Liver (tissue), 9 donors: ENCODE results near the gene PARVB. TPM values are rescaled to one million over a fixed set of nuclear protein-coding genes. Genes with fewer than 3 reads are reported as not detected.

Experiments used
- DNase-seq: peaks from one replicate; pipeline ENCODE4 v3.0.0-alpha.2; 2017; ENCODE audit warnings: low spot score
- H3K27ac ChIP-seq, 2 donors: one replicate each; pipeline ENCODE4 v1.7.0; 2013; ENCODE audit warnings: inconsistent platforms in 2 of 2, low read length in 2 of 2, control low read depth in 1 of 2, low read depth in 1 of 2, mild to moderate bottlenecking in 1 of 2
- H3K27me3 ChIP-seq, 4 donors: one replicate each; pipeline versions ENCODE4 v1.6.1 to v1.7.0; 2013; ENCODE audit warnings: low read length in 3 of 4, inconsistent platforms in 1 of 4, mild to moderate bottlenecking in 1 of 4, moderate library complexity in 1 of 4; ENCODE audit not compliant: control insufficient read depth in 4 of 4, insufficient read depth in 4 of 4
- H3K36me3 ChIP-seq, 4 donors: one replicate each; pipeline versions ENCODE4 v1.6.1 to v1.7.0; 2013; ENCODE audit warnings: low read length in 3 of 4, mild to moderate bottlenecking in 3 of 4, low read depth in 1 of 4, moderate library complexity in 1 of 4; ENCODE audit not compliant: control insufficient read depth in 4 of 4, insufficient read depth in 3 of 4
- H3K4me1 ChIP-seq, 4 donors: one replicate each; pipeline versions ENCODE4 v1.6.1 to v1.7.0; 2013; ENCODE audit warnings: low read length in 3 of 4, mild to moderate bottlenecking in 3 of 4, moderate library complexity in 1 of 4; ENCODE audit not compliant: control insufficient read depth in 4 of 4, insufficient read depth in 4 of 4
- H3K4me3 ChIP-seq, 3 donors: one replicate each; pipeline versions ENCODE4 v1.6.1 to v1.7.0; 2013; ENCODE audit warnings: low read length in 3 of 3, control low read depth in 1 of 3, low read depth in 1 of 3, mild to moderate bottlenecking in 1 of 3
- H3K9ac ChIP-seq, 2 donors: one replicate each; pipeline ENCODE4 v1.7.0; 2013; ENCODE audit warnings: low read length in 2 of 2, mild to moderate bottlenecking in 2 of 2, moderate library complexity in 2 of 2, control low read depth in 1 of 2, low read depth in 1 of 2
- H3K9me3 ChIP-seq, 4 donors: one replicate each; pipeline versions ENCODE4 v1.6.1 to v1.7.0; 2013; ENCODE audit warnings: low read length in 3 of 4; ENCODE audit not compliant: control insufficient read depth in 4 of 4
- ATF3 ChIP-seq: IDR thresholded peaks from 2 replicates; pipeline ENCODE4 v1.6.1; 2016; ENCODE audit warnings: antibody characterized with exemption
- EGR1 ChIP-seq, 2 donors: IDR thresholded peaks; 2 replicates each; pipeline ENCODE4 v1.6.1; 2016 to 2018; ENCODE audit warnings: antibody characterized with exemption in 2 of 2, low read depth in 2 of 2
- FOXA1 ChIP-seq: IDR thresholded peaks from 2 replicates; pipeline ENCODE4 v1.6.1; 2016; ENCODE audit warnings: antibody characterized with exemption
- FOXA2 ChIP-seq: IDR thresholded peaks from 2 replicates; pipeline ENCODE4 v1.6.1; 2016; ENCODE audit warnings: antibody characterized with exemption
- HNF4G ChIP-seq: IDR thresholded peaks from 2 replicates; pipeline ENCODE4 v1.6.1; 2016; ENCODE audit warnings: antibody characterized with exemption
- JUND ChIP-seq, 2 donors: IDR thresholded peaks; 2 replicates each; pipeline ENCODE4 v1.6.1; 2016; ENCODE audit warnings: antibody characterized with exemption in 2 of 2
- NR2F2 ChIP-seq: IDR thresholded peaks from 2 replicates; pipeline ENCODE4 v1.6.1; 2016; ENCODE audit warnings: antibody characterized with exemption
- RXRA ChIP-seq, 2 donors: IDR thresholded peaks; 2 replicates each; pipeline ENCODE4 v1.6.1; 2017 to 2018; ENCODE audit warnings: antibody characterized with exemption in 2 of 2, mild to moderate bottlenecking in 1 of 2
- SP1 ChIP-seq: IDR thresholded peaks from 2 replicates; pipeline ENCODE4 v1.6.1; 2018; ENCODE audit warnings: antibody characterized with exemption, mild to moderate bottlenecking
- TAF1 ChIP-seq: conservative IDR thresholded peaks from 2 replicates; pipeline ENCODE4 v1.6.1; 2016; ENCODE audit warnings: antibody characterized with exemption, mild to moderate bottlenecking
- ZBTB33 ChIP-seq: IDR thresholded peaks from 2 replicates; pipeline ENCODE4 v1.6.1; 2016; ENCODE audit warnings: antibody characterized with exemption
- WGBS: extraction: QIAGEN DNeasy Blood & Tissue Kit; methylation state at CpG from one replicate; pipeline ENCODE4 v1.1.7; 2013; 5-methylcytosine and 5-hydroxymethylcytosine counted together
- polyA plus RNA-seq, 2 donors: library from polyadenylated mRNA; stranded (reverse) in 1 of 2; unstranded in 1 of 2; fragments of 200-250 nt in 1 of 2; fragments of >200 nt in 1 of 2; fragmentation: Nextera tagmentation in 1 of 2; extraction: Ambion mirVana in 1 of 2; gene quantifications; one replicate each; pipeline versions ENCODE4 v1.2.1 to v1.2.3, GENCODE V29; 2013 to 2015
- total RNA-seq, 2 donors: library from RNA; depleted of rRNA; stranded (reverse); fragments of >200 nt; gene quantifications; one replicate each; pipeline ENCODE4 v1.2.3, GENCODE V29; 2014
- TF ChIP-seq, protein P1 (sequence below): IDR thresholded peaks from 2 replicates; pipeline ENCODE4 v1.6.1; 2016; ENCODE audit warnings: antibody characterized with exemption, mild to moderate bottlenecking
- TF ChIP-seq, protein P2 (sequence below): IDR thresholded peaks from 2 replicates; pipeline ENCODE4 v1.6.1; 2016; ENCODE audit warnings: antibody characterized with exemption
- donor health status: healthy.
- donor health status: healthy.
- donor health status: healthy.
- donor health status: healthy.
- donor health status: healthy.

The PARVB gene
- total and polyA plus RNA-seq, 4 donors = 3.2 to 55.5 (median 17.7) TPM

DNA sequence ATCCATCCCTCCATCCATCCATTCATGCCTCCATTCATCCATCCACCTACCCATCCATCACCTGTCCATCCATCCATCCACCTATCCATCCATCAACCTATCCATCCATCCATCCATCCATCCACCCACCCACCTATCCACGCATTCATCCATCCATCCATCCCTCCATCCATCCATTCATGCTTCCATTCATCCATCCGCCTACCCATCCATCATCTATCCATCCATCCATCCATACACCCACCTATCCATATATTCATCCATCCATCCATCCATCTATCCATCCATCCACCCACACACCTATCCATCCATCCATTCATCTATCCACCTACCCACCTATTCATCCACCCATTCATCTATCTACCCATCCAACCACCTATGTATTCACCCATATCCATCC, 170.5 kb downstream of the PARVB start:
- no peak for DNase-seq
- Histone ChIP-seq H3K9ac (no peak overlapping the region), H3K36me3 (peaks cover 0 to 2% (median 0%) of the 10 kb centered on the region in 4 donors), H3K27ac (no peak overlapping the region), H3K27me3 (no peaks in the 10 kb centered on the region), H3K9me3 (no peaks in the 10 kb centered on the region), H3K4me1 (no peaks in the 10 kb centered on the region), H3K4me3 (no peak overlapping the region)
- 90% methylated on average over 2 of the region's 2 CpGs for WGBS
- TF ChIP-seq HNF4G (no peak), SP1 (no peak), JUND (IDR thresholded peaks at IDR 0.05) (no peak), EGR1 (IDR thresholded peaks at IDR 0.05; ENCODE audit: low read depth in 2 of 2) (no peak), TAF1 (no peak)
- TF ChIP-seq, protein P1, sequence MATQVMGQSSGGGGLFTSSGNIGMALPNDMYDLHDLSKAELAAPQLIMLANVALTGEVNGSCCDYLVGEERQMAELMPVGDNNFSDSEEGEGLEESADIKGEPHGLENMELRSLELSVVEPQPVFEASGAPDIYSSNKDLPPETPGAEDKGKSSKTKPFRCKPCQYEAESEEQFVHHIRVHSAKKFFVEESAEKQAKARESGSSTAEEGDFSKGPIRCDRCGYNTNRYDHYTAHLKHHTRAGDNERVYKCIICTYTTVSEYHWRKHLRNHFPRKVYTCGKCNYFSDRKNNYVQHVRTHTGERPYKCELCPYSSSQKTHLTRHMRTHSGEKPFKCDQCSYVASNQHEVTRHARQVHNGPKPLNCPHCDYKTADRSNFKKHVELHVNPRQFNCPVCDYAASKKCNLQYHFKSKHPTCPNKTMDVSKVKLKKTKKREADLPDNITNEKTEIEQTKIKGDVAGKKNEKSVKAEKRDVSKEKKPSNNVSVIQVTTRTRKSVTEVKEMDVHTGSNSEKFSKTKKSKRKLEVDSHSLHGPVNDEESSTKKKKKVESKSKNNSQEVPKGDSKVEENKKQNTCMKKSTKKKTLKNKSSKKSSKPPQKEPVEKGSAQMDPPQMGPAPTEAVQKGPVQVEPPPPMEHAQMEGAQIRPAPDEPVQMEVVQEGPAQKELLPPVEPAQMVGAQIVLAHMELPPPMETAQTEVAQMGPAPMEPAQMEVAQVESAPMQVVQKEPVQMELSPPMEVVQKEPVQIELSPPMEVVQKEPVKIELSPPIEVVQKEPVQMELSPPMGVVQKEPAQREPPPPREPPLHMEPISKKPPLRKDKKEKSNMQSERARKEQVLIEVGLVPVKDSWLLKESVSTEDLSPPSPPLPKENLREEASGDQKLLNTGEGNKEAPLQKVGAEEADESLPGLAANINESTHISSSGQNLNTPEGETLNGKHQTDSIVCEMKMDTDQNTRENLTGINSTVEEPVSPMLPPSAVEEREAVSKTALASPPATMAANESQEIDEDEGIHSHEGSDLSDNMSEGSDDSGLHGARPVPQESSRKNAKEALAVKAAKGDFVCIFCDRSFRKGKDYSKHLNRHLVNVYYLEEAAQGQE = no peak

DNA sequence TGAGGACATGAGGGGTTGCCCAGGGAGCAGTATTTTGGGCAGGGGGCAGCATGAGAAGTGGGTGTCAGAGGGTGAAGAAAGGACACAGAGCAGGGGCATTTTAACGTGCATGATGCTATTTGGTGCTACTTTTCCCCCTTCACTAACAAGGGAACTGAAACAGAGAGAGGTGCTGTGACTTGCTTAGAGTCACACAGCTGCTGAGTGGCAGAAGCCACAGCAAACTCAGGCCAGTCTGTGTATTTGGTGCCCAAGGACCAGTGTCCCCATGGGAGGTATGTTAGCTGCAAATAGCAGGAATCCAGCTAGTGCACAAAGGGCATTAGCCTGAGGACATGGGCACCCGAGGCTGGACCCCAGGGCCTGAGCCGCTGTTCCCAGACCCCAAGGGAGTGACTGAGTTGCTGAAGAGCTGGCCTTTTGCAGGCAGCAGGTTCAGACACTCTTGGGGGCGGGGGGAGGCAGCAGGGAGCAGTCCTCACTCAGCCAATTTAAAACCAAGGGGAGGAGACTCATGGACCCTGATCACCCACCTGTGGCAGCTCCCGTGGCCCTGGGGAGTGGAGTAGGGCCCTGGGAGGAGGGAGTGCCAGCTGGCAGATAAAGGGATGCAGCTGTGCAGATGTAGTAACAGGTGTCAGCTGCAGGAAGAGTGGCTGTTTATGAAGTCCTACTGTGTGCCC, 171.2 kb downstream of the PARVB start:
- no peak for DNase-seq
- WGBS = 56% methylated on average over 5 of the region's 5 CpGs

More for the DNA sequence above, 171.2 kb downstream of the PARVB start:
- Histone ChIP-seq H3K9me3 (no peaks in the 10 kb centered on the region), H3K27ac (no peak overlapping the region), H3K4me1 (no peaks in the 10 kb centered on the region), H3K36me3 (peaks cover 0 to 2% (median 0%) of the 10 kb centered on the region in 4 donors), H3K27me3 (no peaks in the 10 kb centered on the region), H3K9ac (no peak overlapping the region), H3K4me3 (no peak overlapping the region)
- no peak for TF ChIP-seq ZBTB33
- no peak for TF ChIP-seq RXRA (IDR thresholded peaks at IDR 0.05)
- TF ChIP-seq, protein P2, sequence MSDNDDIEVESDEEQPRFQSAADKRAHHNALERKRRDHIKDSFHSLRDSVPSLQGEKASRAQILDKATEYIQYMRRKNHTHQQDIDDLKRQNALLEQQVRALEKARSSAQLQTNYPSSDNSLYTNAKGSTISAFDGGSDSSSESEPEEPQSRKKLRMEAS = no peak
- TF ChIP-seq FOXA2 = no peak
- TF ChIP-seq JUND (IDR thresholded peaks at IDR 0.05) = no peak
- TF ChIP-seq HNF4G = no peak
- TF ChIP-seq NR2F2 = no peak
- no peak for TF ChIP-seq SP1
- TF ChIP-seq FOXA1 = no peak
- TF ChIP-seq ATF3 = no peak
